GM12873 (cell line): Measurements from ENCODE around the gene SMIM17.

ENCODE experiments used
- TF ChIP-seq, protein P1 (sequence below): IDR thresholded peaks from 2 replicates; pipeline ENCODE4 v1.5.1; 2012; ENCODE audit warnings: low read depth, mild to moderate bottlenecking, moderate library complexity, low read length, control low read depth; ENCODE audit not compliant: insufficient read depth; ENCODE audit errors: missing control alignments

SMIM17 gene

DNA sequence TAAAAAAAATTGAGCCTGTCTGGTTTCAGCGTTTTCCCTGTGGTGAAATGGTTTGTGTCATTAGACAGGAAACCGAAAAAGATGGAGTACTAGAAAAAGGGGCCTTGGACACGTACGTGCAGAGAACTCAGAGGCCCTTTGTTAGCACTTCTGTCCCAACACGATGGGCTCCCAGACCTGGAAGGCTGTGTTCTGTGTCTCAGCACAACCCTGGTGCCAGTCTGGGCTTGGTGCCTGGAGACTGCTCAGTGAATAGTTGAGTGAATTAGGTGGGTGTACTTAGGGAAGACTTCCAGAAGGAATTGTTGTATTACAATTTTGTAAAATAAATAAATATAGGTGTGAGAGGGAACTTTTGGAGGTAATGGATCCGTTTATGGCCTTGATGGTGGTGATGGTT, 39.1 kb upstream of the SMIM17 start:
- TF ChIP-seq, protein P1, sequence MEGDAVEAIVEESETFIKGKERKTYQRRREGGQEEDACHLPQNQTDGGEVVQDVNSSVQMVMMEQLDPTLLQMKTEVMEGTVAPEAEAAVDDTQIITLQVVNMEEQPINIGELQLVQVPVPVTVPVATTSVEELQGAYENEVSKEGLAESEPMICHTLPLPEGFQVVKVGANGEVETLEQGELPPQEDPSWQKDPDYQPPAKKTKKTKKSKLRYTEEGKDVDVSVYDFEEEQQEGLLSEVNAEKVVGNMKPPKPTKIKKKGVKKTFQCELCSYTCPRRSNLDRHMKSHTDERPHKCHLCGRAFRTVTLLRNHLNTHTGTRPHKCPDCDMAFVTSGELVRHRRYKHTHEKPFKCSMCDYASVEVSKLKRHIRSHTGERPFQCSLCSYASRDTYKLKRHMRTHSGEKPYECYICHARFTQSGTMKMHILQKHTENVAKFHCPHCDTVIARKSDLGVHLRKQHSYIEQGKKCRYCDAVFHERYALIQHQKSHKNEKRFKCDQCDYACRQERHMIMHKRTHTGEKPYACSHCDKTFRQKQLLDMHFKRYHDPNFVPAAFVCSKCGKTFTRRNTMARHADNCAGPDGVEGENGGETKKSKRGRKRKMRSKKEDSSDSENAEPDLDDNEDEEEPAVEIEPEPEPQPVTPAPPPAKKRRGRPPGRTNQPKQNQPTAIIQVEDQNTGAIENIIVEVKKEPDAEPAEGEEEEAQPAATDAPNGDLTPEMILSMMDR = no peak

DNA sequence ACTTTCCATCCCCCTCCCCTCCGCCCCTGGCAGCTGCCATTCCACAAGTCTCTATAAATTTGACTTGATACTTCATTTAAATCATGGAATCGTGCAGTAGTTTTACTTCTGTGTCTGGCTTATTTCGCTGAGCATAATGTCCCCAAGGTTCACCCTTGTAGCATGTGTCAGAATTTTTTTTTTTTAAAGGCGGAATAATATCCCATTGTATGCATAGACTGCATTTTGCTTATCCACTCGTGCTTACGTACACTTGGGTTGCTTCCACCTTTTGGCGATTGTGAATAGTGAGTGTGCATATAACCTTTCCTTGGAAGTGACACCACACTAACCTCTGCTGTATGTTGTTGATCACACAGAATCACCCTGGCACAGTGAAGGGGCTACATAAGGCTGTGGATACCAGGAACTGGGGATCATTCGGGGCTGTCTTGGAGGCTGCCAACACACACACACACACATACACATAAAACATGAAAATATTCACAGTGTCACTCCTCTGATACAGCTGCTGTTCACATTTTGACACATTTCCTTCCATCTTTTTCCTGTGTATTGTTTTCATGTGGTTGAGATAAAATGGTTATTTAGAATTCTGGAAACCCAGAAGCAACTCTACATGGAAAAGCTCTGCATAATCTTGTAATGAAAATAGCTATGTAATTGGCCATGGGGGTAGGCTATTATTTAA, 34.5 kb upstream of the SMIM17 start:
- TF ChIP-seq, protein P1 = no peak

DNA sequence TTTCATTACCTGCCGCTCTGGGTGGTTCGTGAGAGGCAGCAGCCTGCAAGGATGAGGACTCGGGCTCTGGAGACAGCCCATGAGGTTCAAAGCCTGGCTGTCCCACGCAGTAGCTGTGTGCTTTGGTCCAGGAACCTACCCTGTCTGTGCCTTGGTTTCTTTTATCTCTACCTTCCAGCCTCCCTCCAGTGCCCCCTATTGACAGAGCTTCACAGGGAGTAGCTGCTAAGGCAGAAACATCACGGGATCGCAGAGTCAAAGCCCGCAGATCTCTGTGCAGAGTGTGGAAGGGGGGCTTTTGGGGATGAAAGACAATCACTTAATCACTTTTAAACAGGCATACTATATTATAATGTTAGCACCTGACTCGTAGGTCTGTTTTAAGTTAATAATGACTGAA, 31.7 kb upstream of the SMIM17 start:
- TF ChIP-seq, protein P1 = no peak

DNA sequence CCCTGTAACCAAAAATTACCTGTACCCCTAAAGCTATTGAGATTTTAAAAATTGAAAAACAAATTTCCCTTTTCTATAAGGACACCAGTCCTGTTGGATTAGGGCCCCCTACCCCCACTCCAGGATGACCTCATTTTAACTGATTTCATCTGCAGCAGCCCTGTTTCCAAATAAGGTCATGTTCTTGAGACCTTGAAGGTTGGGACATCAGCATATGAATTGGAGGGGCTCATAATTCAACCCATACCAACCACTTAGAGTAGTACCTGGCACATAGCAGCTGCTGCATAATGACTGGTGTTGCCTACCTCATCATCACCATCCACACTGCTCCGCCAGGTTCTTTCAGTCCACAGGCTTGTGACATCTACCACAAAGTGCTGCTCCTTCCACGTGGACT, 30.2 kb upstream of the SMIM17 start:
- TF ChIP-seq, protein P1 = no peak

DNA sequence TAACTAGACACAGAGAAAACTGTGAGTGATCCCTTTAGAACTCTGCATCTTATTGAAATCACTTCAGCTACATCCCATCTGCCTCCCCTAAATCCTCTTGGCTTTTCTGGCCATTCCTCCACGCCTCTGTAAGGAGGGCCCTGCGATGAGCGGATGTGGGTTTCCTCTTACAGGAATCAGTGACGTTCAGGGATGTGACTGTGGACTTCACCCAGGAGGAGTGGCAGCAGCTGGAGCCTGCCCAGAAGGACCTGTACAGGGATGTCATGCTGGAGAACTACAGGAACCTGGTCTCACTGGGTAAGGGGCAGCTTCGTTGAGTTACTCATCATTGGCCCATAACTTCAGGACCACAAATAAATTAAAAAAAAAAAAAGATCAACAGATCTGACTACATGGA, 29.3 kb upstream of the SMIM17 start:
- TF ChIP-seq, protein P1 = no peak

DNA sequence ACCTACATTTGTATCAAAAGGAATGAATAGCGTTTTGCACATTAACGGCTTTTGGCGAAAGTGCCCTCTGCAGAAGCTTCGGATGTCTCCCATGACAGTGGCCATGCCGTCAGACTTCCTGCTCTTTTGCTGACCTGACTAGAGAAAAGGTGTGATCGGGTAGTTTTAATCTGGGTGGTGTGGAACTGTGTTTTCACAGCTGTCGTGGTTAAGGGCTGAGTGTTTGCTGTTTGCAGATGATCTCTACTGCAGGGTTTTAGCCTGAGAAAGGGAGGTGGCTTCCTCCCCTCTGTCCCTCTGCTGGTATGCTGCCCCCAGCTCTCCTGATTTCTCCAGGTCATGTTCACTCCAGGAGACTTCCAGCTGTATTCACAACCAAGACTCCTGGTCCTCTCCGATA, 25.4 kb upstream of the SMIM17 start:
- TF ChIP-seq, protein P1 = no peak

DNA sequence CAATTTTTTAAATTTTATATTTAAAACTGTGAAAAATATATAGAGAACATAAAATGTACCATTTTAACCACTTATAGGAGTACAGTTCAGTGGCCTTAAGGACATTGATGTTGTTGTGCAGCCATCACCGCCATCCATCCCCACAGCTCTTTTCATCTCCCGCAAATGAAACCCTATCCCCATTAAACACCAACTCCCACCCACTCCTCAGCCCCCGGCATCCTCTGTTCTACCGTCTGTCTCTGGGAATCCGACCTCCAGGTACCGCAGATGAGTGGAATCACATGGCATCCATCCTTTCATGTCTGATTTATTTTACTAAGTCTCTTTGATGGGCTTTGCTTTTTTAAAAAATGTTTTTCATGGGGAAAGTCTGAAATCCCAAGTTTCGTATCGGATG, 23.8 kb upstream of the SMIM17 start:
- TF ChIP-seq, protein P1 = no peak

DNA sequence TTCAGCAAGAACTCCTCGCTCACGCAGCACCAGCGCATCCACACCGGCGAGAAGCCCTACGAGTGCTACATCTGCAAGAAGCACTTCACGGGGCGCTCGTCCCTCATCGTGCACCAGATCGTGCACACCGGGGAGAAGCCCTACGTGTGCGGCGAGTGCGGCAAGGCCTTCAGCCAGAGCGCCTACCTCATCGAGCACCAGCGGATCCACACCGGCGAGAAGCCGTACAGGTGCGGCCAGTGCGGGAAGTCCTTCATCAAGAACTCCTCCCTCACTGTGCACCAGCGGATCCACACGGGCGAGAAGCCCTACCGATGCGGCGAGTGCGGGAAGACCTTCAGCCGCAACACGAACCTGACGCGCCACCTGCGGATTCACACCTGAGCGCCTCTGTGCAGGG, 20.6 kb upstream of the SMIM17 start:
- TF ChIP-seq, protein P1 = no peak
